CD4-positive, CD25-positive, alpha-beta regulatory T cell (primary cell): ENCODE results near the gene FOXL3. TPM values are rescaled to one million over a fixed set of nuclear protein-coding genes. Genes with fewer than 3 reads are reported as not detected.

ENCODE experiments used
- ATAC-seq, 2 donors: fragments of 150-1000 bp; cut with Tn5 transposase; one replicate each; pipeline ENCODE4 v1.10.0; 2021; ENCODE audit warnings: low read depth in 2 of 2, moderate number of reproducible peaks in 2 of 2, moderate library complexity in 1 of 2
- DNase-seq, 3 donors: peaks; one replicate each; pipeline versions ENCODE4 v3.0.0 to v3.0.0-alpha.2; 2012 to 2022; ENCODE audit warnings: mixed read lengths in 1 of 3
- H3K27ac ChIP-seq: one replicate; pipeline ENCODE4 v1.7.0; 2013; ENCODE audit warnings: mild to moderate bottlenecking, low read length; ENCODE audit not compliant: insufficient read depth, poor library complexity, severe bottlenecking
- H3K27me3 ChIP-seq: one replicate; pipeline ENCODE4 v1.7.0; 2013; ENCODE audit warnings: low read length; ENCODE audit not compliant: control insufficient read depth, insufficient read depth
- H3K36me3 ChIP-seq: one replicate; pipeline ENCODE4 v1.7.0; 2013; ENCODE audit warnings: mild to moderate bottlenecking, low read length, moderate library complexity; ENCODE audit not compliant: control insufficient read depth, insufficient read depth
- H3K4me1 ChIP-seq: 2 replicates; pipeline ENCODE4 v1.7.0; 2013; ENCODE audit warnings: mild to moderate bottlenecking, low read length; ENCODE audit not compliant: insufficient read depth, control insufficient read depth, poor library complexity, severe bottlenecking
- H3K4me3 ChIP-seq: one replicate; pipeline ENCODE4 v1.7.0; 2013; ENCODE audit warnings: low read depth, mild to moderate bottlenecking, low read length, moderate library complexity
- H3K9me3 ChIP-seq, 2 experiments: 1 replicate in 1 of 2; 2 replicates in 1 of 2; pipeline ENCODE4 v1.7.0; 2013; ENCODE audit warnings: low read length in 2 of 2, mild to moderate bottlenecking in 1 of 2, moderate library complexity in 1 of 2; ENCODE audit not compliant: control insufficient read depth in 2 of 2
- H3K27ac Mint-ChIP-seq, 3 donors: one replicate each; pipeline ENCODE4 v1.8.0; 2020 to 2022; ENCODE audit warnings: mild to moderate bottlenecking in 3 of 3, mixed read lengths in 3 of 3, moderate library complexity in 2 of 3
- H3K27me3 Mint-ChIP-seq: one replicate; pipeline ENCODE4 v1.8.0; 2022; ENCODE audit warnings: mild to moderate bottlenecking, mixed read lengths
- H3K36me3 Mint-ChIP-seq: one replicate; pipeline ENCODE4 v1.8.0; 2020; ENCODE audit warnings: mixed read lengths
- H3K4me1 Mint-ChIP-seq, 4 donors: one replicate each; pipeline ENCODE4 v1.8.0; 2020 to 2022; ENCODE audit warnings: mixed read lengths in 4 of 4, mild to moderate bottlenecking in 1 of 4
- H3K4me3 Mint-ChIP-seq, 4 donors: one replicate each; pipeline ENCODE4 v1.8.0; 2020 to 2022; ENCODE audit warnings: mild to moderate bottlenecking in 4 of 4, mixed read lengths in 4 of 4, moderate library complexity in 3 of 4
- H3K9me3 Mint-ChIP-seq, 7 donors: one replicate each; pipeline ENCODE4 v1.8.0; 2020 to 2022; ENCODE audit warnings: mixed read lengths in 7 of 7, mild to moderate bottlenecking in 3 of 7, moderate library complexity in 2 of 7
- polyA plus RNA-seq, 4 donors: library from polyadenylated mRNA; unstranded; fragments of 300-500 nt; fragmentation: Illumina TruSeq; gene quantifications; one replicate each; pipeline ENCODE4 v1.2.3, GENCODE V29; 2021
- total RNA-seq: library from RNA; stranded (reverse); gene quantifications from one replicate; pipeline ENCODE4 v1.2.3, GENCODE V29; 2022

Gene FOXL3
- total and polyA plus RNA-seq, 5 donors from 2014 or later, result not detected

DNA sequence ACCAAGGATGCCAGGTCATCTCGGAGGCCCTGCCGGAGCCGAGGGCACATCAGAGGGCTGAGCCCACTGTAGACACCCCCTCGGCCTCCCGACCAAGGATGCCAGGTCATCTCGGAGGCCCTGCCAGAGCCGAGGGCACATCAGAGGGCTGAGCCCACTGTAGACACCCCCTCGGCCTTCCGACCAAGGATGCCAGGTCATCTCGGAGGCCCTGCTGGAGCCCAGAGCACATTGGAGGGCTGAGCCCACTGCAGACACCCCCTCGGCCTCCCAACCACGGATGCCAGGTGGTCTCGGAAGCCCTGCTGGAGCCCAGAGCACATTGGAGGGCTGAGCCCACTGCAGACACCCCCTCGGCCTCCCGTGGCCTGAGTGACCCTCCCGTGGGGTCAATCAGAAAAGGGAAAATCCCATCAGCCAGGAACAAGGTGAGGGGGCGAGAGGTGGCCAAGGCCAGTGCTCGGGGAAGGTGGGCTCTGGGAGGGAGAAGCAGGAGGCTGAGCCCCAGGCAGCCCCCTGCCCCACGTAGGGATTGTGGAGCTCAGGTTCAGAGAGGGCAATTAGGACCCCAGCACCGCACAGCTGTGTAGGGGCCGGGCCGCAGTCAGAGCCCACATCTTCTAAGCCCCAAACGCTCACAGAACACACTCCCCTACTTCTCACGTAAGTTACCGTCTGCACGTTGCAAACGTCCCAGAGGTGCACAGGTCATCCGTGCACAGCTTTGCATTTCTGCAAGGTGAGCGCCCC is 37.6 kb upstream of the FOXL3 start:
- no peak overlapping the region for H3K4me3 Mint-ChIP-seq
- ATAC-seq, result no peak
- no peaks in the 10 kb centered on the region for H3K27me3 Mint-ChIP-seq
- Histone ChIP-seq H3K4me3 (no peak overlapping the region), H3K27ac (no peak overlapping the region), H3K36me3 (no peaks in the 10 kb centered on the region), H3K9me3 (no peaks in the 10 kb centered on the region), H3K4me1 (no peaks in the 10 kb centered on the region), H3K27me3 (no peaks in the 10 kb centered on the region)
- H3K27ac Mint-ChIP-seq, result no peak overlapping the region
- no peaks in the 10 kb centered on the region for H3K36me3 Mint-ChIP-seq
- DNase-seq, result no peak
- H3K4me1 Mint-ChIP-seq, result no peaks in the 10 kb centered on the region
- no peaks in the 10 kb centered on the region for H3K9me3 Mint-ChIP-seq

DNA sequence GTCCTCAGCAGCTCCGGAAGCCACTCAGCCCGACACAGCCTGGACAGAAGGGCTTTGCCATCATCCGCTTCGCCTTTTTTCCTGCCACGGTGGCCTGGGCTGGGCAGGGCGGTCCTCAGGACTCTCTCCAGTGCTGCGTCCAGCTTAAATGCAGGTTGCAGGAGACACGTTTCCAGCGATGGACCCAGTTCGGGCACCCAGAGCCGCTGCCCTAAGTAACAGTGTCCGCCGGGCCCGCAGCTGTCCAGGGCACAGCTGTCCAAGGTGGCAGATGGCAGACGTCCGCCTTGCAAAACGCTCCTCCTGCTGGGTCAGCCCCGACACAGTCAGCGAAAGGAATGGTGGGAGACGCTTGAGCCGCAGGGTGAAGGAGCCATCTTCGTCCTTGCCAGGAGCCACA is 37.0 kb upstream of the FOXL3 start:
- no peak for ATAC-seq
- no peaks in the 10 kb centered on the region for H3K36me3 Mint-ChIP-seq
- H3K27me3 Mint-ChIP-seq, result no peaks in the 10 kb centered on the region
- H3K27ac Mint-ChIP-seq, result no peak overlapping the region
- H3K9me3 Mint-ChIP-seq, result no peaks in the 10 kb centered on the region
- no peak for DNase-seq
- no peaks in the 10 kb centered on the region for H3K4me1 Mint-ChIP-seq
- Histone ChIP-seq H3K4me3 (no peak overlapping the region), H3K36me3 (no peaks in the 10 kb centered on the region), H3K4me1 (no peaks in the 10 kb centered on the region), H3K27ac (no peak overlapping the region), H3K9me3 (no peaks in the 10 kb centered on the region), H3K27me3 (no peaks in the 10 kb centered on the region)
- no peak overlapping the region for H3K4me3 Mint-ChIP-seq

DNA sequence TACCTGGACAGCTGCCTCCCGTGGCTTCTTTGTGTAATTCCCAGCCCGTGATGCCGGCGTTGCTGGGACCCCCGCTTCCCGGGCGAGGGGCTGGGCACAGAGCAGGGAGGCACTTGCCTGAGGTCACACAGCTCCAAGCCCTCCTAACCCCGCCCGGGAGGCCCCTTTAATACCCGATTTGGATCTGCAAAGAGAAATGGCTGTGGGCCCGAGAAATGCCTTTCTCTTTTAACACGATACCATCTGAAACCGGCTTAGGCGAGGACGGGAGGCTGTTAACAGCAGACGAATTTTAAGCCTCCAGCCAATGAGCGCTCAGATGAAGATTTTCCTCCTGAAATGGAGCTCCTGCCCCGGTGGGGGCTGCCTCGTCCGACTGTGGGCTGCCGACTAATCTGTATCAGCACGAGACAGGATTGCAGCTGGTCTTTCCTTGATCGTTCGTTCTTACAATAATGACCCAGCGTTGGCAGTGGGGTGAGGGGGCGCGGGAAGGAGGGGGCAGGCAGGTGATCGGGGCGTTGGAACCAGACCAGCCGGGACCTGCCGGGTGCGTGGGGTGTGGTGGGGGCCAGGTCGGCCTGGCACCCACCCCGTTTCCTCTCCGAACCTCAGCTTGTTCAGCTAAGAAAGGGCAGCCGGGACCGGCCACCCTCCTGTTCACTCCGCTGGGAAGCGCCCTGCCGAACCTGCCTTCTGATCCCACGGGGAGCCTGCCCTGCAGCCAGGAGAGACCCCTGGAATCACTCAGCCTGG is 36.2 kb upstream of the FOXL3 start:
- no peak overlapping the region for H3K4me3 Mint-ChIP-seq
- Histone ChIP-seq H3K36me3 (no peaks in the 10 kb centered on the region), H3K9me3 (no peaks in the 10 kb centered on the region), H3K4me3 (no peak overlapping the region), H3K27me3 (no peaks in the 10 kb centered on the region), H3K27ac (no peak overlapping the region), H3K4me1 (no peaks in the 10 kb centered on the region)
- ATAC-seq (no peak), DNase-seq (no peak)
- H3K9me3 Mint-ChIP-seq, result no peaks in the 10 kb centered on the region
- H3K4me1 Mint-ChIP-seq, result no peaks in the 10 kb centered on the region
- no peaks in the 10 kb centered on the region for H3K27me3 Mint-ChIP-seq
- H3K27ac Mint-ChIP-seq, result no peak overlapping the region
- H3K36me3 Mint-ChIP-seq, result no peaks in the 10 kb centered on the region

DNA sequence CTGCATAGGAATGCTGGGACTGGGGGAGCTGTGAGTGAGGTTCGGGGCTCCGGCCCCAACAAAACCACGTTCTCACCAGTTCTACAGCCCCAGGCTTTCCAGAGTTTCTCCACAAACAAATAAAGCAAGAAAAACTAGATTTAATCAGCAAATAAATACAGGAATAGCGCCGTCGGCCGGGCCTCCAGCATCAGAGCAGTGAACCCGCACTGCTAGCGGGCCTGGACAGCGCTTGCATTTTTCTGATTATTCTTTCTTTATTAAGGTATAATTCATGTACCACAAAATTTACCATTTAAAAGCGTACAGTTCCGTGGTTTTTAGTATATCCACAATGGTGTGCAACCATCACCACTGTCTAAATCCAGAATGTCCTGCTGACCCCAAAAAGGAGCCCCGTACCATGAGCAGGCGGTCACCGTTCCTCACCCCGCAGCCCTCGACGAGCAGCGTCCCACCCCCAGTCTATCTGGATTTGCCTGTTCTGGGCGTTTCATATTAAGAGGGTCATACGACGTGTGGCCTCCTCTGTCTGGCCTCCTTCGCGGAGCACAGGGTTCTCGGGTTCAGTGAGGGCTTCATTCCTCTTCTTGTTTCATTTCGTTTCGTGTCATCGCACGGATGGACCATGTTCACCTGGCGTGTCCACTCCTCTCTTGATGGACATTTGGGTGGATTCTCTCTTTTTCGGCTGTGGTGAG is 35.5 kb upstream of the FOXL3 start:
- no peak overlapping the region for H3K4me3 ChIP-seq
- H3K4me1 Mint-ChIP-seq, result no peaks in the 10 kb centered on the region
- no peaks in the 10 kb centered on the region for H3K9me3 ChIP-seq
- no peak for DNase-seq
- H3K4me1 ChIP-seq, result no peaks in the 10 kb centered on the region
- H3K27me3 ChIP-seq, result no peaks in the 10 kb centered on the region
- H3K27ac Mint-ChIP-seq, result no peak overlapping the region
- H3K36me3 Mint-ChIP-seq, result no peaks in the 10 kb centered on the region
- H3K4me3 Mint-ChIP-seq, result no peak overlapping the region
- no peaks in the 10 kb centered on the region for H3K27me3 Mint-ChIP-seq
- H3K27ac ChIP-seq, result no peak overlapping the region
- no peak for ATAC-seq
- H3K9me3 Mint-ChIP-seq, result no peaks in the 10 kb centered on the region
- H3K36me3 ChIP-seq, result no peaks in the 10 kb centered on the region

DNA sequence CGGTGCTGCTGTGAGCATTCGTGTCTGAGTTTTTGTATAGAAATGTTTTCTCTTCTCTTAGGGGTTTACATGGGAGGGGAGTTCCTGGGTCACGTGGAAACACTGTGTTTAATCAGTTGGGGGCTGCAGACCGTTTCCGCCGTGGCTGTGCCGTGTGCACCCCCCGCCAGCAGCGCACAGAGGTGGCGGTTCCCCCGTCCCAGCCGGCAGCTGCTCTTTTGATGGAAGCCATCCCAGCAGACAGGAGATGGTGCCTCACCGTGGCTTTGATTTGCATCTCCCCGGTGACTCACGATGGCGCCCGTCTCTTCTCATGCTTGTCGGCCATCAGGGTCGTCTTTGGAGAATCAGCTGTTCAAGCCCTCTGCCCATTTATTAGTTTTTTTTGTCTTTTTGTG is 34.9 kb upstream of the FOXL3 start:
- H3K4me1 ChIP-seq, result no peaks in the 10 kb centered on the region
- no peaks in the 10 kb centered on the region for H3K36me3 ChIP-seq
- Mint-ChIP-seq H3K4me1 (no peaks in the 10 kb centered on the region), H3K27ac (no peak overlapping the region), H3K9me3 (no peaks in the 10 kb centered on the region), H3K36me3 (no peaks in the 10 kb centered on the region), H3K27me3 (no peaks in the 10 kb centered on the region), H3K4me3 (no peak overlapping the region)
- no peak for DNase-seq
- H3K27ac ChIP-seq, result no peak overlapping the region
- H3K27me3 ChIP-seq, result no peaks in the 10 kb centered on the region
- H3K4me3 ChIP-seq, result no peak overlapping the region
- no peaks in the 10 kb centered on the region for H3K9me3 ChIP-seq
- no peak for ATAC-seq

DNA sequence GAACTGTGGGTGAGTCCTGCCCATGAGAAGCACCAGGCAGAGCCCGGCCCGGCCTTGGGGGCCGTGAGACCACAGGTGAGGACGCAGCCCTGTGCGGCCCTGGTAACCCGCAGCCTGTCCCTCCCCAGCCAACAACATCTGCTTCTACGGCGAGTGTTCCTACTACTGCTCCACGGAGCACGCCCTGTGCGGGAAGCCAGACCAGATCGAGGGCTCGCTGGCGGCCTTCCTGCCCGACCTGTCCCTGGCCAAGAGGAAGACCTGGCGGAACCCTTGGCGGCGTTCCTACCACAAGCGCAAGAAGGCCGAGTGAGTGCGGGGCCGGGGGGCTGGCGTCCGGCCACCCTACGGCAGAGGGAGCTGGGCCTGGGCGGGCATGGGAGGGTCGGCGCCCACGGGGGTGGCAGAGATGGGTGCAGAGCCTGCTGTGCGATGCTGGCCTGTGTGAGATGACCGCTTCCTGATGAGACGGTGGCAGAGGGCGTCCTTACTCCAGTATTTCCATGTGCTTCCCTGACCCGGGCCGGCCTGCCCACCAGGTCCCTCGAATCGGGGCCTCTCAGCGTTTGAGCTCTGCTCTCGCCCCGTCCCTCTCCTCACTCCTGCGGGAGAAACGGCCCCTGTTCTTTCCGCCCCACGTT is 34.1 kb upstream of the FOXL3 start:
- no peaks in the 10 kb centered on the region for H3K4me1 Mint-ChIP-seq
- H3K27me3 Mint-ChIP-seq, result no peaks in the 10 kb centered on the region
- H3K36me3 ChIP-seq, result no peaks in the 10 kb centered on the region
- no peaks in the 10 kb centered on the region for H3K9me3 ChIP-seq
- ATAC-seq (no peak), DNase-seq (no peak)
- H3K27me3 ChIP-seq, result no peaks in the 10 kb centered on the region
- no peak overlapping the region for H3K4me3 Mint-ChIP-seq
- no peak overlapping the region for H3K27ac ChIP-seq
- no peak overlapping the region for H3K4me3 ChIP-seq
- no peaks in the 10 kb centered on the region for H3K36me3 Mint-ChIP-seq
- H3K4me1 ChIP-seq, result no peaks in the 10 kb centered on the region
- peak overlapping the region in 1 of 3 donors; percentile 79 for H3K27ac Mint-ChIP-seq
- no peaks in the 10 kb centered on the region for H3K9me3 Mint-ChIP-seq

DNA sequence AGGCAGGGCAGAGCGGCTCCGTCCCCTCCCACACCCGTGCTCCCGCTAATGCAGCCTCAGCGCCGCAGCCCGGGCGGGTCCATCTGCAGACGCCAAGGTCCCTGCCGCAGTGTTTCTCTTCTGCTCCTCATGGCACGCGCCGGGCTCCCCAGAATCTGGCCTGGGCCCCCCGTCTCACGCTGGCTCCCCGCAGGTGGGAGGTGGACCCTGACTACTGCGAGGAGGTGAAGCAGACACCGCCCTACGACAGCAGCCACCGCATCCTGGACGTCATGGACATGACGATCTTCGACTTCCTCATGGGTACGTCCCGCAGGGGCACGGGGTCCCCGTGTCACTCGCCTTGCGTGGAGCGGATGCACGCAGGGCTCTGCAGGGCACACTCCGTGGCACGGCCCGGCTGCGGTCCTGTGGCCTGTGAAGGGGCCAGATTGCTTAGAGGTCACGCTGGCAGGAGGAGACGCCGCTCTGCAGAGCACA is 33.5 kb upstream of the FOXL3 start:
- H3K27me3 Mint-ChIP-seq, result no peaks in the 10 kb centered on the region
- DNase-seq, result no peak

More for the DNA sequence above, 33.5 kb upstream of the FOXL3 start:
- Histone ChIP-seq H3K27ac (no peak overlapping the region), H3K36me3 (no peaks in the 10 kb centered on the region), H3K9me3 (no peaks in the 10 kb centered on the region), H3K4me3 (no peak overlapping the region), H3K4me1 (no peaks in the 10 kb centered on the region), H3K27me3 (no peaks in the 10 kb centered on the region)
- H3K9me3 Mint-ChIP-seq, result peaks cover 0 to 2% (median 0%) of the 10 kb centered on the region in 7 donors
- H3K36me3 Mint-ChIP-seq, result no peaks in the 10 kb centered on the region
- ATAC-seq, result no peak
- no peak overlapping the region for H3K27ac Mint-ChIP-seq
- H3K4me1 Mint-ChIP-seq, result no peaks in the 10 kb centered on the region
- no peak overlapping the region for H3K4me3 Mint-ChIP-seq
